ENCODE measurements around the gene ATP9A.

Gene ATP9A

DNA sequence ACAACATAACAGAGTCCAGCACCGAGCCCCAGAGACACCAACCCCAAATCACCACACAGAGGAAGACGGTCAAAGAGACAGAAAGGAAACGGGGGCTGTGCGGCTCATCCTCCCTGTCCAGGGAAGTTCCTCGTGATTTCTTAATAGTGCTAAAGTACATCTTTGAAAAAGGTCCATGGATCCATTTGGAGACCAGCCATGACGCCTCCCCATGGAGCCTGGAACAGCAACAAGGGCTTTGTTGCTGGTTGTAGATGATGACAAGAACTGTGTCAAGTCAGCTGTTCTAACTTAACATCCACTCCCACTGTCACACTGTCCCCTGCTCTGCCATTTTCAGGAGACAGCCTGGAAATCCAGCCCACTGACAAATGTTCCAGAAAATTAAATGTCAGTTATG, 99.7 kb downstream of the ATP9A start:
- TF ChIP-seq, protein P1, sequence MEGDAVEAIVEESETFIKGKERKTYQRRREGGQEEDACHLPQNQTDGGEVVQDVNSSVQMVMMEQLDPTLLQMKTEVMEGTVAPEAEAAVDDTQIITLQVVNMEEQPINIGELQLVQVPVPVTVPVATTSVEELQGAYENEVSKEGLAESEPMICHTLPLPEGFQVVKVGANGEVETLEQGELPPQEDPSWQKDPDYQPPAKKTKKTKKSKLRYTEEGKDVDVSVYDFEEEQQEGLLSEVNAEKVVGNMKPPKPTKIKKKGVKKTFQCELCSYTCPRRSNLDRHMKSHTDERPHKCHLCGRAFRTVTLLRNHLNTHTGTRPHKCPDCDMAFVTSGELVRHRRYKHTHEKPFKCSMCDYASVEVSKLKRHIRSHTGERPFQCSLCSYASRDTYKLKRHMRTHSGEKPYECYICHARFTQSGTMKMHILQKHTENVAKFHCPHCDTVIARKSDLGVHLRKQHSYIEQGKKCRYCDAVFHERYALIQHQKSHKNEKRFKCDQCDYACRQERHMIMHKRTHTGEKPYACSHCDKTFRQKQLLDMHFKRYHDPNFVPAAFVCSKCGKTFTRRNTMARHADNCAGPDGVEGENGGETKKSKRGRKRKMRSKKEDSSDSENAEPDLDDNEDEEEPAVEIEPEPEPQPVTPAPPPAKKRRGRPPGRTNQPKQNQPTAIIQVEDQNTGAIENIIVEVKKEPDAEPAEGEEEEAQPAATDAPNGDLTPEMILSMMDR (IDR thresholded peaks at IDR 0.05; ENCODE audit: insufficient read depth, low read depth, low read length, missing control alignments) = no peak
- no peak overlapping the region for H3K4me3 ChIP-seq (ENCODE audit: low read length)
- DNase-seq (ENCODE audit: low read depth) = no peak

DNA sequence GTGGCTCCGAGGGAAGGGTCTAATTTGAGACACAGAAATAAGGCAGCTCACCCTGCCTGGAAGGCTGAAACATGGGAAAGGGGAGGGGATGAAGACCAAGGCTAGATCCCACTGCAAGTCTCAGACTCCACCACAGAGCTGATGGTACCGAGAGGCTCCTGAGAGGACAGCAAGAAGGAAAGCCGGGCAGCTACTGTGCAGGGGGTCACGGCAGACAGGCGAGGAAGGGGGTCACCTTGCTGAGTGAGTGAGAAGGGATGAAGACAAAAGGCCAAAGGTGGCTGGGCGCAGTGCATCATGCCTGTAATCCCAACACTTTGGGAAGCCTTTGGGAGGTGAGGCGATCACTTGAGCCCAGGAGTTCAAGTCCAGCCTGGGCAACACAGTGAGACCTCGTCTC, 100.7 kb downstream of the ATP9A start:
- no peak for DNase-seq (ENCODE audit: low read depth)
- H3K4me3 ChIP-seq (ENCODE audit: low read length) = no peak overlapping the region
- TF ChIP-seq, protein P1 (IDR thresholded peaks at IDR 0.05; ENCODE audit: insufficient read depth, low read depth, low read length, missing control alignments) = no peak

DNA sequence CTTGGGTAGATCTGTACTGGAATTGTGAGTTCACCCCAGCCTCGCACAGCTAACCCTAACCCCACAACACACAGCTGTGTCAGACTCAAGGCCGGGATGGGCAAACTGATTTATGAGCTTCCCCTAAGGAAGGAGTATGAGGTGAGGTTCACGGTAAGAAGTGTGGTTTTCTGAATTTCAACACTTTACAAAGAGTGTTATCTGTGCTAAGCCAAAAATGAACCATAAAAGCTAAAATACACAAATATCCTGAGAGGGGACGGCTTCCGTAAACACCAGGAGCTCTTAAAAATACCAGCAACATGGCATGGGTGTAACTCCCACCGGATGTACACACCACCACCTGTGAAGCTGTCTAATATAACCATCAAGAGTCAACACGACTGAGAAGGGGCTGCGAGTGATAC, 101.2 kb downstream of the ATP9A start:
- DNase-seq (ENCODE audit: low read depth) = no peak
- no peak overlapping the region for H3K4me3 ChIP-seq (ENCODE audit: low read length)
- TF ChIP-seq, protein P1 (IDR thresholded peaks at IDR 0.05; ENCODE audit: insufficient read depth, low read depth, low read length, missing control alignments) = no peak

DNA sequence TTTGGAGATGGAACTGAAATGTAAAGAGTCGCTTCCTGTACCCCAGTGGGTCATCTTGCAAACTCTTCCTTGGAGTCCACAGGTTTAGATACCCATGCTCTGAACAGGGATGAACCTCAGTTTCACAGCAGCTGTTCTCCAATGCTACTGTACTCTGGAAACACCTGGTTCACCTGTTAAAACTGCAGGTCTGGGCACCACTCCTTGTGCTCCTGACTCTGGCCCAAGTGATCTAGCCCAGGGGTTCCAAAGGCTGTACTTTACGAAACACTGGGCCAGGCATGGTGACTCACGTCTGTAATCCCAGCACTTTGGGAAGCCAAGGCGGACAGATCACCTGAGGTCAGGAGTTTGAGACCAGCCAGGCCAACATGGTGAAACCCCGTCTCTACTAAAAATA, 102.1 kb downstream of the ATP9A start:
- TF ChIP-seq, protein P1 (IDR thresholded peaks at IDR 0.05; ENCODE audit: insufficient read depth, low read depth, low read length, missing control alignments) = no peak
- peak; percentile 40 for DNase-seq (ENCODE audit: low read depth)
- H3K4me3 ChIP-seq (ENCODE audit: low read length) = no peak overlapping the region

DNA sequence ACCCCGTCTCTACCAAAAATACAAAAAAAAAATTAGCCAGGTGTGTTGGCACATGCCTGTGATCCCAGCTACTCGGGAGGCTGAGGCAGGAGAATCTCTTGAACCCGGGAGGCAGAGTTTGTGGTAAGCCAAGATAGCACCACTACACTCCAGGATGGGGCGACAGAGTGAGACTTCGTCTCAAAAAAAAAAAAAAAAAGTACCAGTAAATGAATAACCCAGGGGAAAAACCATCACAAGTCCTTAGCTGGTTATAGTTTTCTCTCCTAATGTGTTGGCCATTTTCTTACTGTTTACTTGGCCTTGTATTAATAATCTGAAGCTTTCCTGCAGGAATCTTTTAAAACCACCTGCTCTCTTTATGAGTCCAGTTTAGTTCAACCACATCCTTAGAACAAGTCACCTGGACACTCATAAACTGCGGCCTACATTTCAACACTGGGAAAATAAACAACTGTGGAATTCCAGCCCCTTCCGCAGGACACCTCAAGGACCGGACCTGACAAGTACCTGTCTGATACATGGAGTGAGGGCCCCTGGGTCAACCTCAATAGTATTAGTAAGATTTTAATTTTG, 102.6 kb downstream of the ATP9A start:
- DNase-seq (ENCODE audit: low read depth) = no peak
- TF ChIP-seq, protein P1 (IDR thresholded peaks at IDR 0.05; ENCODE audit: insufficient read depth, low read depth, low read length, missing control alignments) = no peak
- no peak overlapping the region for H3K4me3 ChIP-seq (ENCODE audit: low read length)

DNA sequence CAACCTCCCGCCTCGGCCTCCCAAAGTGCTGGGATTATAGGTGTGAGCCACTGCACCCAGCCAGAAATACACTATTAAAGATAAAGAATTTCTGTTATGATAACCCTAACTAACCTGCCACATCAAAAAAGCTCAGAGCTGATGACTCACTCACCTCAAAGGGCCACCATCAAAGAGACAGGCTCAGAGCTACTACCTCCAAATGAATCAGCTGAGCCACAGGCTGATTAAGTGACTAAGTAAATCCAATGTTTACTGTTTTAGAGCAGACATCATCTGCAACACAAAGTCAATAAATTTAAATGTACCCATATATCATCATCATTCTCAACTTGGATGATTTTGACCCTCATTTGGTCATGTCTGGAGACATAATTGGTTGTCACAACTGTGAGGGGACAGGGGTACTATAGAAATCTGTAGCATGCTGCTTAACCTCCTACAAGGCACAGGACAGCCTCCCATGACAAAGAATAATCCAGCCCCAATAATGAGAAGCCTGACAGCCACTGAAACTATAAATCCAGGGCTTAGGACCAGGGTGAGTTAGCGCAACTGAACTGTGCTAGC, 106.5 kb downstream of the ATP9A start:
- peak; percentile 81 for DNase-seq (ENCODE audit: low read depth)
- TF ChIP-seq, protein P1 (IDR thresholded peaks at IDR 0.05; ENCODE audit: insufficient read depth, low read depth, low read length, missing control alignments) = no peak
- H3K4me3 ChIP-seq (ENCODE audit: low read length) = no peak overlapping the region
